Body of pancreas (tissue), 4 donors: ENCODE results near the gene SUN3. TPM values are rescaled to one million over a fixed set of nuclear protein-coding genes. Genes with fewer than 3 reads are reported as not detected.
"Not testable (repeated sequence)": the region's sequence is repeated elsewhere in the genome, so short reads cannot be mapped to it uniquely, and the experiment has no call there.

Experiments
- ATAC-seq: fragments of 150-250 bp; one replicate; pipeline ENCODE4 v1.9.1; 2016
- DNase-seq, 4 donors: peaks; one replicate each; pipeline ENCODE4 v3.0.0-alpha.2; 2019
- H3K27ac ChIP-seq, 4 donors: fragments of 200-600 bp; sonication (generic); 1 replicate in 3 of 4; 2 replicates in 1 of 4; pipeline versions ENCODE4 v1.5.1 to v1.6.1; 2016 to 2019; ENCODE audit warnings: mild to moderate bottlenecking in 1 of 4, mixed read lengths in 1 of 4, moderate library complexity in 1 of 4
- H3K27me3 ChIP-seq, 2 donors: fragments of 200-600 bp; sonication (generic); one replicate each; pipeline ENCODE4 v1.6.0; 2016; ENCODE audit warnings: mild to moderate bottlenecking in 1 of 2
- H3K36me3 ChIP-seq, 2 donors: fragments of 200-600 bp; sonication (generic); replicated peaks in 1 of 2; 2 replicates each; pipeline ENCODE4 v1.5.1; 2016; ENCODE audit warnings: low read depth in 2 of 2; ENCODE audit not compliant: insufficient read depth in 1 of 2
- H3K4me1 ChIP-seq: fragments of 200-600 bp; sonication (generic); one replicate; pipeline ENCODE4 v1.6.0; 2016
- H3K4me3 ChIP-seq, 2 donors: fragments of 200-600 bp; sonication (generic); 1 replicate in 1 of 2; 2 replicates in 1 of 2; pipeline ENCODE4 v1.5.1; 2016 to 2019
- H3K9me3 ChIP-seq, 3 donors: fragments of 200-600 bp; sonication (generic); 1 replicate in 2 of 3; 2 replicates in 1 of 3; pipeline ENCODE4 v1.5.1; 2016
- POLR2A ChIP-seq, 3 donors: fragments of 450-650 bp; IDR thresholded peaks; one replicate each; pipeline ENCODE4 v1.6.1; 2016; ENCODE audit warnings: antibody characterized with exemption in 3 of 3, mild to moderate bottlenecking in 2 of 3
- WGBS, 2 donors: methylation state at CpG; one replicate each; pipeline ENCODE4 v1.1.5; 2017; 5-methylcytosine and 5-hydroxymethylcytosine counted together
- intact Hi-C: fragments of 100-400 bp; cut with DNase I; formaldehyde crosslinking; loops from one replicate; pipeline ENCODE4 v1.15.1; 2023
- total RNA-seq, 2 donors: library from RNA; depleted of rRNA; stranded (reverse); fragments of >200 nt; gene quantifications; one replicate each; pipeline ENCODE4 v1.1.0, GENCODE V29; 2016
- TF ChIP-seq, protein P1 (sequence below), 7 experiments: fragments of 450-650 bp in 4 of 7; fragments of 200-600 bp in 3 of 7; sonication (generic) in 3 of 7; IDR thresholded peaks; one replicate each; pipeline ENCODE4 v1.5.1; 2016 to 2019; ENCODE audit warnings: antibody characterized with exemption in 7 of 7

SUN3 gene
- total RNA-seq, 2 donors from 2014 or later = not detected

DNA sequence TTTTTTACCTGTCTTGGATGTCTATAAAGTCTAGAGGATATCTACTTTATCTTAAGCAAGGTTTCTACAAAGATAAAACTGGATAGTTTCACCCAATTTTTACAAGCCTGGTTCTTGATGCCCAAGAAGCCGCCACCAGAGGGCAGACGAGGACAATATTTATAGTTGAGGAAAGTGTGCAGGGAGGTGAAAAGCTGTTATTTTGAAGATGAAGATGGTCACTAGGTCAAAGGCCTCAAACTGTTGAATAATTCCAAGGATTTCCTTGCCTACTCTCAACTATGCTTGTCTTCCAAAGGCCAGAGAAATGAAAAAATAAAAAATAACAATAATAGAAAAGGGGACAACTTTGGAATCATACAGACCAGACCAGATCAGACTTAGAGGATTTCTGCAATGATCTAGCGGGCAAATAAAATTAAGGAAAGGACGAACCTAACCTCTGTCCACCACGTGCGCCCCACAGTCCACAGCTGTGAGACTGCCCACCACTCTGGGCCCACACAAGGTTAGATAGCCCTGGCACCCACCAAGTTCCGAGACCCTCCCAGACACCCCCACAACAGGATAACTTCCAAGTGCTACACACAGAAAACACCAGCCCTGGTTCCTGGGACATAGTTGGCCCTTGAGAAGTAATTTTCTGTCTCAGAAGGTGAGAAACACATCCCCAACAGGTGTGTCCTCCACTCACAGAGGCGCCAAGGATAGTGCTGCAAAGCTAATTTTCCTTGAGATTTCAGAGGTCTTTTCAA lies 83.5 kb downstream of the SUN3 start:
- no peaks in the 10 kb centered on the region for H3K27me3 ChIP-seq
- H3K36me3 ChIP-seq = no peaks in the 10 kb centered on the region
- intact Hi-C loops = no loop called here
- no peaks in the 10 kb centered on the region for H3K4me1 ChIP-seq
- WGBS, 2 donors = 35 to 40% methylated on average over 8 of the region's 8 CpGs
- ATAC-seq = peak; percentile 59
- H3K27ac ChIP-seq = no peak overlapping the region
- TF ChIP-seq POLR2A (IDR thresholded peaks at IDR 0.05) = no peak
- TF ChIP-seq, protein P1, sequence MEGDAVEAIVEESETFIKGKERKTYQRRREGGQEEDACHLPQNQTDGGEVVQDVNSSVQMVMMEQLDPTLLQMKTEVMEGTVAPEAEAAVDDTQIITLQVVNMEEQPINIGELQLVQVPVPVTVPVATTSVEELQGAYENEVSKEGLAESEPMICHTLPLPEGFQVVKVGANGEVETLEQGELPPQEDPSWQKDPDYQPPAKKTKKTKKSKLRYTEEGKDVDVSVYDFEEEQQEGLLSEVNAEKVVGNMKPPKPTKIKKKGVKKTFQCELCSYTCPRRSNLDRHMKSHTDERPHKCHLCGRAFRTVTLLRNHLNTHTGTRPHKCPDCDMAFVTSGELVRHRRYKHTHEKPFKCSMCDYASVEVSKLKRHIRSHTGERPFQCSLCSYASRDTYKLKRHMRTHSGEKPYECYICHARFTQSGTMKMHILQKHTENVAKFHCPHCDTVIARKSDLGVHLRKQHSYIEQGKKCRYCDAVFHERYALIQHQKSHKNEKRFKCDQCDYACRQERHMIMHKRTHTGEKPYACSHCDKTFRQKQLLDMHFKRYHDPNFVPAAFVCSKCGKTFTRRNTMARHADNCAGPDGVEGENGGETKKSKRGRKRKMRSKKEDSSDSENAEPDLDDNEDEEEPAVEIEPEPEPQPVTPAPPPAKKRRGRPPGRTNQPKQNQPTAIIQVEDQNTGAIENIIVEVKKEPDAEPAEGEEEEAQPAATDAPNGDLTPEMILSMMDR (IDR thresholded peaks at IDR 0.05) = peak; percentile 48 to 78 (median 74)
- DNase-seq = peak; percentile 79 to 90 (median 82)
- no peak overlapping the region for H3K4me3 ChIP-seq
- H3K9me3 ChIP-seq = no peaks in the 10 kb centered on the region

DNA sequence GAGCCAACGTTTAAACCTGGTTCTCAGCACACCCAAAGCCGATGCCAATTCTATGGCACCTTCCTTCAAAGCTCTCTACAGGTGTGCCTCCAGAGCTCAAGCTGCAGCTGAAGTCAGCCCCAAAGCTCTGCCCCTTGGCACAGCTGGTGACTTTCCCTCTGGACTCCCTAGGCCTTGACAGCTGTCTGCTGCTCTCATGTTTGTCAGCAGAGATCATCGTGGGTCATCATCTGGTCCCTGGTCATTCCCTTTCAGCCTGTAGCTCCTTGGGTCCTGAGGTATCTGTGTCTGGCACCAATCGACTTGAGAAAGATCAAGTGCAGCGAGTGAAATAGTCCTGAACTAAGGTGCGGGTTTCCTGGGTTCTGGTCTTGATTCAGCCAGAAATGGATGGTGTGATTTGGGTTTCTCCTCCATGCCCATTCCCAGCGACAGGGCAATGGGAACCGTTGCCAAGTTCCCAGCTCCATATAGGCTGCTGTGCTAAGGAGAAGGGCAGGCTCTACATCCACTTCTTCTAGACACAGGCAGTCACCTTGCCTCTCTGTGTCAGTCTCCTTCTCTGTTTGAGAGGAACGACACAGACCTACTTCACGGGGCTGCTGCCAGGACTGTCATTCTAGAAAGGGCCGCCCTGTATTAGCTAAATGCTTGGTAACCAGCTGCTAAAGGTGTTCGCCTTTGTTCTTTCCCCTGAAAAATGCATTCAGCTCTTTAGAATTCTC lies 84.2 kb downstream of the SUN3 start:
- no peak for TF ChIP-seq POLR2A (IDR thresholded peaks at IDR 0.05)
- TF ChIP-seq, protein P1 (IDR thresholded peaks at IDR 0.05) = no peak
- DNase-seq (no peak), ATAC-seq (no peak)
- Histone ChIP-seq H3K27ac (no peak overlapping the region), H3K9me3 (no peaks in the 10 kb centered on the region), H3K4me1 (no peaks in the 10 kb centered on the region), H3K36me3 (no peaks in the 10 kb centered on the region), H3K4me3 (no peak overlapping the region), H3K27me3 (no peaks in the 10 kb centered on the region)
- WGBS, 2 donors = 45 to 57% methylated on average over 11 to 12 of the region's 12 CpGs
- intact Hi-C loops = loop anchor here (5.0 kb wide), 1 partner anchor 213 kb away; no protein-coding TSS in a partner anchor

DNA sequence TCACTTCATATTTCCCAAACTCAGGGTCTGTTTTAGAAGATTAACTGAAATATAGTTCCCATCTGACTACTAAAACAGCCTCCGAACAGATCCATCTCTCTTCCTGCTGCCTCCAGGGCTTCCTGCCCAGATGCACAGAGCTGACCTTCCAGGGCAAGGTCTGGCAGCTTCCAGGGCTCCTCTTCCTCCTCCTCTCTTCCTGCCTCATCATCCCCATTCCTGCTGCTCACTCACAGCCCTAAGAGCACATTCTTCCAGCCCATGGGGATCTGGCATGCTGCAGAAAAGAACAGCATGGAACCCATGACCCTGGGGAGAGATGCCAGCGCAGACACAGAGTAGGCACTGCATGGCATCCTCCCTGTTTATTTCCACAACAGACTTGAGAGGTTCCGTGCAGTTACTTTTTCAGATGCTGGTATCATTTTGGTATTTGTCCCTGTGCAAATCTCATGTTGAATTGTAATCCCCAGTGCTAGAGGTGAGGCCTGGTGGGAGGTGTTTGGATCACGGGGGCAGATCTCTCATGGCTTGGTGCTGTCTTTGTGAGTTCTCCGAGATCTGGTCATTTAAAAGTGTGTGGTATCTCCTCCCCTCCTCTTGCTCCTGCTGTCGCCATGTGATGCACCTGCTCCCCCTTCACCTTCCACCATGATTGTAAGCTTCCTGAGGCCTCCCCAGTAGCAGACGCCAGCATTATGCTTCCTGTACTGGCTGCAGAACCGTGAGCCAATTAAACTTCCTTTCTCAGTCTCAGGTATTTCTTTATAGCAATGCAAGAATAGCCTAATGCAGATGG lies 85.0 kb downstream of the SUN3 start:
- Histone ChIP-seq H3K27me3 (no peaks in the 10 kb centered on the region), H3K9me3 (no peaks in the 10 kb centered on the region), H3K4me3 (no peak overlapping the region), H3K4me1 (no peaks in the 10 kb centered on the region), H3K36me3 (no peaks in the 10 kb centered on the region), H3K27ac (no peak overlapping the region)
- DNase-seq (no peak), ATAC-seq (no peak)
- TF ChIP-seq POLR2A (IDR thresholded peaks at IDR 0.05) = no peak
- TF ChIP-seq, protein P1 (IDR thresholded peaks at IDR 0.05) = no peak
- WGBS, 2 donors = 77 to 78% methylated on average over 7 to 8 of the region's 8 CpGs
- intact Hi-C loops = loop anchor here (5.0 kb wide), 1 partner anchor 213 kb away; no protein-coding TSS in a partner anchor

DNA sequence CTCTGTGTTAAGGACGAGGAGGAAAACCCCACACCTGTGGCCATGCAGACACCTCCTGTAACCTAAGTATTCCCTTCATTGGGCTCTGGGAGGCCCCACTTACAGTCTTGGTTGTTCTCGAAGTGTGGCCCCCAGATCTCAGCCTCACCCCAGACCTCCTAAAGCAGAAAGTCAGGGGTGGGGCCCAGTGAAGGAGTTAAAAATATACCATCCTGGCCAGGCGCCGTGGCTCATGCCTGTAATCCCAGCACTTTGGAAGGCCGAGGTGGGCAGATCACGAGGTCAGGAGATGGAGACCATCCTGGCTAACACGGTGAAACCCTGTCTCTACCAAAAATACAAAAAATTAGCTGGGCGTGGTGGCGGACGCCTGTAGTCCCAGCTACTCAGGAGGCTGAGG lies 86.3 kb downstream of the SUN3 start:
- H3K4me3 ChIP-seq, H3K36me3 ChIP-seq, H3K9me3 ChIP-seq, H3K27me3 ChIP-seq, H3K4me1 ChIP-seq, ATAC-seq, H3K27ac ChIP-seq, DNase-seq: not testable (repeated sequence)
- WGBS, 2 donors = 82 to 88% methylated on average over 10 of the region's 10 CpGs
- intact Hi-C loops = loop anchor here (5.0 kb wide), 1 partner anchor 215 kb away; no protein-coding TSS in a partner anchor

DNA sequence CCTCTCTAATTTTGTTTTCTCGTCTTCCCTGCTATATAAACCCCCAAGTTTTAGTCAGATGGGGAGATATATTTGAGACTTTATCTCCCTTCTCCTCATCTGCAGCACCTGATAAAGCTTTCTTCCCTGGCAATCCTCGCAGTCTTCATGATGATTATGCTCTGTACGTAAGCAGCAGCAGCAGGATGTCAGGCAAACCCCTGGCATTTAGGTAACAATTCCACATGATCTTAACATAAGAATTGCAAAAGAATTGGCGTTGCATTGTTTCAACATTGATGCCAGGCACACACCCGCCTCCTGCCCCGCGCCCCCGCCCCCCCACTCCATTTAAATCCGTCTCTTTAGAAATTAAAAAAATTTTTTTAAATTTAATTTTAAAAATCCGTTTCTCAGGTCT lies 86.8 kb downstream of the SUN3 start:
- no peaks in the 10 kb centered on the region for H3K9me3 ChIP-seq
- no peaks in the 10 kb centered on the region for H3K36me3 ChIP-seq
- H3K4me1 ChIP-seq = no peaks in the 10 kb centered on the region
- intact Hi-C loops = loop anchor here (5.0 kb wide), 1 partner anchor 215 kb away; no protein-coding TSS in a partner anchor
- H3K27ac ChIP-seq = peak overlapping the region in 1 of 4 donors; percentile 9
- TF ChIP-seq POLR2A (IDR thresholded peaks at IDR 0.05) = no peak
- TF ChIP-seq, protein P1 (IDR thresholded peaks at IDR 0.05) = no peak
- no peak overlapping the region for H3K4me3 ChIP-seq
- 70% methylated on average over 10 of the region's 10 CpGs for WGBS, 2 donors
- no peaks in the 10 kb centered on the region for H3K27me3 ChIP-seq
- DNase-seq = no peak
- ATAC-seq = no peak
